Progenitor cell of endocrine pancreas (in vitro differentiated cells): Measurements from ENCODE around the gene FAM187B. TPM values are rescaled to one million over a fixed set of nuclear protein-coding genes. Genes with fewer than 3 reads are reported as not detected.

ENCODE experiments used
- DNase-seq: peaks from one replicate; pipeline ENCODE4 v3.0.0; 2021; ENCODE audit warnings: low spot score; ENCODE audit not compliant: unreplicated experiment
- H3K27ac Mint-ChIP-seq: 2 replicates; pipeline ENCODE4 v1.8.0; 2021; ENCODE audit warnings: mild to moderate bottlenecking, moderate library complexity, mixed read lengths
- H3K27me3 Mint-ChIP-seq: 2 replicates; pipeline ENCODE4 v1.8.0; 2021; ENCODE audit warnings: mixed read lengths
- H3K36me3 Mint-ChIP-seq: 2 replicates; pipeline ENCODE4 v1.8.0; 2022; ENCODE audit warnings: mixed read lengths; ENCODE audit not compliant: insufficient read depth
- H3K4me1 Mint-ChIP-seq: 2 replicates; pipeline ENCODE4 v1.8.0; 2021; ENCODE audit warnings: low read depth, mixed read lengths
- H3K4me3 Mint-ChIP-seq: 2 replicates; pipeline ENCODE4 v1.8.0; 2021; ENCODE audit warnings: low read depth, mild to moderate bottlenecking, moderate library complexity, mixed read lengths
- H3K9me3 Mint-ChIP-seq: 2 replicates; pipeline ENCODE4 v1.8.0; 2021; ENCODE audit warnings: low read depth, mixed read lengths
- CTCF ChIP-seq: fragments of 200-600 bp; sonication (generic); IDR thresholded peaks from one replicate; pipeline ENCODE4 v1.5.0; 2021; ENCODE audit warnings: antibody characterized with exemption, mild to moderate bottlenecking; ENCODE audit not compliant: unreplicated experiment
- total RNA-seq: library from RNA; stranded (reverse); gene quantifications from 2 replicates; pipeline ENCODE4 v1.2.1, GENCODE V29; 2021

Gene FAM187B
- total RNA-seq, 1 donor from 2014 or later = not detected

DNA sequence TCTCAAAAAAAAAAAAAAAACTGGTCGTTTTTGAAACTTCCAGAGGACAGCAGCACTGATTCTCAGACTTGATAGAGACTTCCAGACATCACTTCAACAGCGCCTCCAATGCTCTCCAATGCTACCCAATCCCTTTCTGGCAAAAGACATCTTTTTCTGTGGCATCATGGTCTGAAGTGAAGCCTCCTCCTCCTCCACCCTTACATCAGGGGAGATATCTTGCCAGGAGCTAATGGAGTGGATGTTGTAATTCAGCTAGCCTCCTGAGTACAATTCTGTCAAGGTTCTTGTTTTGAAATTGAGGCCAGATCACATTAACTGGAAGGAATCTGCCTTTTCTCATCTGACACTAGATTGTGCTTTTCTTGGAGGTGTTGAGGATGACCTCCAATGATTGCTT, 49.8 kb downstream of the FAM187B start:
- Mint-ChIP-seq H3K9me3 (peaks cover 3% of the 10 kb centered on the region), H3K4me1 (no peaks in the 10 kb centered on the region), H3K27me3 (peaks cover 13% of the 10 kb centered on the region), H3K36me3 (no peaks in the 10 kb centered on the region), H3K4me3 (no peak overlapping the region), H3K27ac (no peak overlapping the region)
- DNase-seq = no peak
- TF ChIP-seq CTCF = no peak

- Mint-ChIP-seq H3K27ac (no peak overlapping the region), H3K36me3 (no peaks in the 10 kb centered on the region), H3K9me3 (peaks cover 3% of the 10 kb centered on the region), H3K4me1 (no peaks in the 10 kb centered on the region), H3K27me3 (peaks cover 13% of the 10 kb centered on the region), H3K4me3 (no peak overlapping the region)
- TF ChIP-seq CTCF = no peak
- DNase-seq = no peak
Measured at GRCh38 chr19:35177377-35178274, 50.9 kb downstream of the FAM187B start.

GRCh38 chr19:35176181-35176570, 52.4 kb downstream of the FAM187B start:
- H3K9me3 Mint-ChIP-seq = peaks cover 3% of the 10 kb centered on the region
- TF ChIP-seq CTCF = no peak
- H3K36me3 Mint-ChIP-seq = no peaks in the 10 kb centered on the region
- no peak for DNase-seq
- H3K4me3 Mint-ChIP-seq = no peak overlapping the region
- H3K4me1 Mint-ChIP-seq = no peaks in the 10 kb centered on the region
- no peak overlapping the region for H3K27ac Mint-ChIP-seq
- peaks cover 13% of the 10 kb centered on the region for H3K27me3 Mint-ChIP-seq

Other genes with a start within 250 kb of the FAM187B start
- 111 and 118 TPM in 2 replicates for gene GRAMD1A, start 228.4 kb downstream of the FAM187B start, total RNA-seq
- 1.7 and 1.8 TPM in 2 replicates for gene SCN1B, start 198.3 kb downstream of the FAM187B start, total RNA-seq
- 70.5 and 71.5 TPM in 2 replicates for gene HPN, start 187.0 kb downstream of the FAM187B start, total RNA-seq
- gene FXYD3, start 112.9 kb downstream of the FAM187B start, total RNA-seq = 14.2 and 17.3 TPM in 2 replicates
- gene LGI4, start 93.7 kb downstream of the FAM187B start, total RNA-seq = 0.20 TPM in 1 of 2 replicates, not detected in the other
- gene FXYD1, start 89.9 kb downstream of the FAM187B start, total RNA-seq = not detected in 2 replicates
- not detected in 2 replicates for gene FXYD7, start 85.5 kb downstream of the FAM187B start, total RNA-seq
- gene FXYD5, start 74.0 kb downstream of the FAM187B start, total RNA-seq = 0.62 and 1.2 TPM in 2 replicates
- gene LSR, start 20.3 kb upstream of the FAM187B start, total RNA-seq = 123 and 132 TPM in 2 replicates
- 126 and 132 TPM in 2 replicates for gene USF2, start 40.2 kb upstream of the FAM187B start, total RNA-seq
- 0.64 and 1.1 TPM in 2 replicates for gene HAMP, start 53.8 kb upstream of the FAM187B start, total RNA-seq
- gene MAG, start 63.4 kb upstream of the FAM187B start, total RNA-seq = 1.4 and 1.7 TPM in 2 replicates
- 3.8 and 5.1 TPM in 2 replicates for gene CD22, start 100.4 kb upstream of the FAM187B start, total RNA-seq
- gene FFAR1, start 119.2 kb upstream of the FAM187B start, total RNA-seq = 0.33 and 0.74 TPM in 2 replicates
- gene FFAR3, start 129.7 kb upstream of the FAM187B start, total RNA-seq = not detected in 2 replicates
- 0.16 TPM in 1 of 2 replicates, not detected in the other for gene GPR42, start 142.3 kb upstream of the FAM187B start, total RNA-seq
- gene FFAR2, start 219.5 kb upstream of the FAM187B start, total RNA-seq = 1.2 and 1.9 TPM in 2 replicates